ENCODE measurements around the gene ZNF446. TPM values are rescaled to one million over a fixed set of nuclear protein-coding genes. Genes with fewer than 3 reads are reported as not detected.

ZNF446 gene
- total and polyA plus RNA-seq, 12 donors, result 4.2 to 11.1 (median 5.7) TPM

- Histone ChIP-seq H3K27ac (no peak overlapping the region), H3K36me3 (peaks cover 0 to 38% (median 8%) of the 10 kb centered on the region in 9 donors), H3K9me3 (no peaks in the 10 kb centered on the region), H3K4me3 (no peak overlapping the region), H3K27me3 (no peaks in the 10 kb centered on the region), H3K4me1 (peaks cover 5 to 21% (median 15%) of the 10 kb centered on the region in 9 donors)
- WGBS, 2 donors, result 90 to 91% methylated on average over 27 to 28 of the region's 28 CpGs
- TF ChIP-seq CTCF (IDR thresholded peaks at IDR 0.05), result no peak
- DNase-seq (no peak), ATAC-seq (no peak)
- intact Hi-C loops (cut with DNase I), result no loop called here
These were observed 3.8 kb downstream of the ZNF446 start for GRCh38 chr19:58479736-58480480.

GRCh38 chr19:58480481-58480830 lies 4.3 kb downstream of the ZNF446 start:
- peaks cover 0 to 38% (median 8%) of the 10 kb centered on the region in 9 donors for H3K36me3 ChIP-seq
- intact Hi-C loops (cut with DNase I), result no loop called here
- no peak for DNase-seq

GRCh38 chr19:58480831-58481230 lies 4.7 kb downstream of the ZNF446 start:
- no peak overlapping the region for H3K27ac ChIP-seq
- WGBS, 2 donors, result 83 to 84% methylated on average over 2 of the region's 2 CpGs
- no peak overlapping the region for H3K4me3 ChIP-seq
- peaks cover 0 to 15% (median 9%) of the 10 kb centered on the region in 9 donors for H3K4me1 ChIP-seq
- DNase-seq (no peak), ATAC-seq (no peak)
- H3K9me3 ChIP-seq, result no peaks in the 10 kb centered on the region
- TF ChIP-seq CTCF (IDR thresholded peaks at IDR 0.05), result no peak
- H3K27me3 ChIP-seq, result no peaks in the 10 kb centered on the region
- peaks cover 0 to 38% (median 8%) of the 10 kb centered on the region in 9 donors for H3K36me3 ChIP-seq
- intact Hi-C loops (cut with DNase I), result no loop called here

More at GRCh38 chr19:58480481-58480830, 4.3 kb downstream of the ZNF446 start:
- no peaks in the 10 kb centered on the region for H3K27me3 ChIP-seq
- H3K27ac ChIP-seq, result no peak overlapping the region
- no peak for ATAC-seq
- no peak overlapping the region for H3K4me3 ChIP-seq
- H3K4me1 ChIP-seq, result peaks cover 0 to 15% (median 10%) of the 10 kb centered on the region in 9 donors
- 91 to 93% methylated on average over 20 of the region's 20 CpGs for WGBS, 2 donors
- no peak for TF ChIP-seq CTCF (IDR thresholded peaks at IDR 0.05)
- H3K9me3 ChIP-seq, result no peaks in the 10 kb centered on the region

GRCh38 chr19:58482372-58482771 lies 6.2 kb downstream of the ZNF446 start:
- Histone ChIP-seq H3K4me1 (peaks cover 0 to 2% (median 0%) of the 10 kb centered on the region in 9 donors), H3K4me3 (no peak overlapping the region), H3K27ac (no peak overlapping the region), H3K9me3 (no peaks in the 10 kb centered on the region), H3K27me3 (no peaks in the 10 kb centered on the region), H3K36me3 (peaks cover 0 to 38% (median 8%) of the 10 kb centered on the region in 9 donors)
- DNase-seq (no peak), ATAC-seq (no peak)
- WGBS, 2 donors, result 90 to 93% methylated on average over 7 of the region's 7 CpGs
- intact Hi-C loops (cut with DNase I), result no loop called here
- no peak for TF ChIP-seq CTCF (IDR thresholded peaks at IDR 0.05)
